ENCODE measurements around the gene ADGRV1.
A peak's percentile ranks its signal among the peaks of the same experiment; 100 is the strongest.
"Not testable (repeated sequence)": the region's sequence is repeated elsewhere in the genome, so short reads cannot be mapped to it uniquely, and the experiment has no call there.

ADGRV1 gene

GRCh38 chr5:90741022-90741564 lies 182.5 kb downstream of the ADGRV1 start:
- no peak for DNase-seq (ENCODE audit: low read depth)

- no peak for DNase-seq (ENCODE audit: low read depth)
Observed at GRCh38 chr5:90746119-90746518, 187.5 kb downstream of the ADGRV1 start.

GRCh38 chr5:90747175-90747574 lies 188.6 kb downstream of the ADGRV1 start:
- no peak for DNase-seq (ENCODE audit: low read depth)

- DNase-seq (ENCODE audit: low read depth): no peak
Observed at GRCh38 chr5:90747693-90748092, 189.1 kb downstream of the ADGRV1 start.

GRCh38 chr5:90759119-90759518 lies 200.5 kb downstream of the ADGRV1 start:
- no peak for DNase-seq (ENCODE audit: low read depth)

GRCh38 chr5:90767710-90768109 lies 209.1 kb downstream of the ADGRV1 start:
- DNase-seq (ENCODE audit: low read depth): no peak

- not testable (repeated sequence) for DNase-seq (ENCODE audit: low read depth)
Observed at GRCh38 chr5:90770006-90770541, 211.5 kb downstream of the ADGRV1 start.

- no peak for DNase-seq (ENCODE audit: low read depth)
Observed at GRCh38 chr5:90777959-90778358, 219.4 kb downstream of the ADGRV1 start.

GRCh38 chr5:90783460-90784333 lies 225.1 kb downstream of the ADGRV1 start:
- peak; percentile 52 for DNase-seq (ENCODE audit: low read depth)

GRCh38 chr5:90786756-90787155 lies 228.2 kb downstream of the ADGRV1 start:
- no peak for DNase-seq (ENCODE audit: low read depth)

GRCh38 chr5:90792725-90793124 lies 234.1 kb downstream of the ADGRV1 start:
- DNase-seq (ENCODE audit: low read depth): no peak

GRCh38 chr5:90793183-90793582 lies 234.6 kb downstream of the ADGRV1 start:
- no peak for DNase-seq (ENCODE audit: low read depth)

GRCh38 chr5:90796919-90797318 lies 238.3 kb downstream of the ADGRV1 start:
- not testable (repeated sequence) for DNase-seq (ENCODE audit: low read depth)

- DNase-seq (ENCODE audit: low read depth): not testable (repeated sequence)
Observed at GRCh38 chr5:90800082-90800481, 241.5 kb downstream of the ADGRV1 start.

GRCh38 chr5:90800515-90800914 lies 241.9 kb downstream of the ADGRV1 start:
- not testable (repeated sequence) for DNase-seq (ENCODE audit: low read depth)

GRCh38 chr5:90802474-90803317 lies 244.1 kb downstream of the ADGRV1 start:
- DNase-seq (ENCODE audit: low read depth): peak; percentile 2

GRCh38 chr5:90803381-90803780 lies 244.8 kb downstream of the ADGRV1 start:
- DNase-seq (ENCODE audit: low read depth): no peak

GRCh38 chr5:90803876-90804275 lies 245.3 kb downstream of the ADGRV1 start:
- DNase-seq (ENCODE audit: low read depth): peak; percentile 23

GRCh38 chr5:90807496-90807895 lies 248.9 kb downstream of the ADGRV1 start:
- DNase-seq (ENCODE audit: low read depth): no peak

- DNase-seq (ENCODE audit: low read depth): no peak
Observed at GRCh38 chr5:90809311-90810056, 250.9 kb downstream of the ADGRV1 start.

- DNase-seq (ENCODE audit: low read depth): no peak
Observed at GRCh38 chr5:90810211-90810610, 251.6 kb downstream of the ADGRV1 start.

GRCh38 chr5:90813392-90813791 lies 254.8 kb downstream of the ADGRV1 start:
- no peak for DNase-seq (ENCODE audit: low read depth)

Measured in fibroblast of gingiva (primary cell).